Common myeloid progenitor, CD34-positive (primary cell): Measurements from ENCODE around the gene SCAI.
"Not testable (repeated sequence)": the region's sequence is repeated elsewhere in the genome, so short reads cannot be mapped to it uniquely, and the experiment has no call there.

Experiments used
- CTCF ChIA-PET: fragments of 350-600 bp; sonication (Branson Sonifier 250); formaldehyde crosslinking; loops from one replicate; lab custom pipeline; 2021; ENCODE audit warnings: antibody characterized with exemption; lab: Charles Lee
- POLR2A ChIA-PET: fragments of 350-600 bp; sonication (Branson Sonifier 250); formaldehyde crosslinking; loops from one replicate; lab custom pipeline; 2021; ENCODE audit warnings: antibody characterized with exemption; lab: Charles Lee
- DNase-seq, 3 donors: peaks; one replicate each; pipeline versions ENCODE4 v3.0.0 to v3.0.0-alpha.2; 2013
- H3K27ac ChIP-seq, 2 experiments: 1 replicate in 1 of 2; 2 replicates in 1 of 2; pipeline ENCODE4 v1.7.0; 2013; ENCODE audit warnings: inconsistent platforms in 2 of 2, low read length in 2 of 2, mild to moderate bottlenecking in 2 of 2, low read depth in 1 of 2, moderate library complexity in 1 of 2; ENCODE audit not compliant: severe bottlenecking in 2 of 2, insufficient read depth in 1 of 2, poor library complexity in 1 of 2
- H3K27me3 ChIP-seq, 5 experiments: replicated peaks in 2 of 5; 1 replicate in 3 of 5; 2 replicates in 2 of 5; pipeline versions ENCODE4 v1.6.1 to v1.7.0; 2013; ENCODE audit warnings: low read length in 4 of 5, mild to moderate bottlenecking in 2 of 5, moderate library complexity in 2 of 5, inconsistent platforms in 1 of 5; ENCODE audit not compliant: insufficient read depth in 5 of 5, control insufficient read depth in 4 of 5
- H3K36me3 ChIP-seq, 4 experiments: 1 replicate in 2 of 4; 2 replicates in 2 of 4; pipeline versions ENCODE4 v1.6.1 to v1.7.0; 2013; ENCODE audit warnings: low read length in 3 of 4, control low read depth in 1 of 4, mild to moderate bottlenecking in 1 of 4; ENCODE audit not compliant: control insufficient read depth in 4 of 4, insufficient read depth in 4 of 4
- H3K4me1 ChIP-seq, 4 experiments: 1 replicate in 3 of 4; 2 replicates in 1 of 4; pipeline versions ENCODE4 v1.6.1 to v1.7.1; 2013; ENCODE audit warnings: low read length in 3 of 4, mild to moderate bottlenecking in 3 of 4, control low read depth in 1 of 4, inconsistent platforms in 1 of 4, moderate library complexity in 1 of 4; ENCODE audit not compliant: control insufficient read depth in 4 of 4, insufficient read depth in 4 of 4; ENCODE audit errors: control extremely low read depth in 1 of 4
- H3K4me3 ChIP-seq, 7 experiments: 1 replicate in 4 of 7; 2 replicates in 3 of 7; pipeline versions ENCODE4 v1.5.1 to v1.7.0; 2013; ENCODE audit warnings: mild to moderate bottlenecking in 7 of 7, low read length in 6 of 7, moderate library complexity in 6 of 7, inconsistent platforms in 2 of 7, low read depth in 2 of 7, control low read depth in 1 of 7; ENCODE audit not compliant: insufficient read depth in 4 of 7, control insufficient read depth in 1 of 7; ENCODE audit errors: extremely low read depth in 1 of 7
- H3K9me3 ChIP-seq, 5 experiments: 1 replicate in 4 of 5; 2 replicates in 1 of 5; pipeline versions ENCODE4 v1.6.1 to v1.7.1; 2013; ENCODE audit warnings: low read length in 4 of 5, mild to moderate bottlenecking in 2 of 5, inconsistent platforms in 1 of 5, low read depth in 1 of 5, moderate library complexity in 1 of 5; ENCODE audit not compliant: control insufficient read depth in 4 of 5, insufficient read depth in 2 of 5; ENCODE audit errors: control extremely low read depth in 1 of 5
- WGBS: methylation state at CpG from one replicate; pipeline ENCODE4 v1.1.5; 2013; ENCODE audit not compliant: insufficient coverage; 5-methylcytosine and 5-hydroxymethylcytosine counted together

Gene SCAI

DNA sequence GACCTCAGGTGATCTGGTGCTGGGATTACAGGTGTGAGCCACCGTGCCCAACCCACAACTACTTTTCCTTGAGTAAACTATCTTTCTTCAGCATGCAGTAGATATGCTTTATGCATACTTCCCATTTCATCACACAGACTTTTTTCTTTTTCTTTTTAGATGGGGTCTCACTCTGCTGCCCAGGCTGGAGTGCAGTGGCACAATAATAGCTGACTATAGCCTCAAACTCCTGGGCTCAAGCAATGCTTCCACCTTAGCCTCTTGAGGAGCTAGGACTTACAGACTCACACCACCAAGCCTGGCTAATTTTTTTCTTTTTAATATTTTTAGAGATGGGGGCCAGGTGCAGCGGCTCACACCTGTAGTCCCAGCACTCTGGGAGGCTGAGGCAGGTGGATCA lies 23.4 kb upstream of the SCAI start:
- POLR2A ChIA-PET, result interaction anchor here (0.7 kb wide), 1 partner anchor 217 kb away, joined by 9 read pairs; no protein-coding TSS in a partner anchor
- Histone ChIP-seq H3K36me3 (peaks cover 2 to 21% (median 12%) of the 10 kb centered on the region in 4 experiments), H3K9me3 (no peaks in the 10 kb centered on the region), H3K27me3 (no peaks in the 10 kb centered on the region), H3K4me3 (no peak overlapping the region), H3K4me1 (peaks cover 0 to 2% (median 0%) of the 10 kb centered on the region in 4 experiments), H3K27ac (no peak overlapping the region)
- WGBS, result 100% methylated on average over 1 of the region's 2 CpGs
- DNase-seq, result no peak
- CTCF ChIA-PET, result interaction anchor here (1.6 kb wide), 1 partner anchor 16 kb away, joined by 4 read pairs; no protein-coding TSS in a partner anchor

DNA sequence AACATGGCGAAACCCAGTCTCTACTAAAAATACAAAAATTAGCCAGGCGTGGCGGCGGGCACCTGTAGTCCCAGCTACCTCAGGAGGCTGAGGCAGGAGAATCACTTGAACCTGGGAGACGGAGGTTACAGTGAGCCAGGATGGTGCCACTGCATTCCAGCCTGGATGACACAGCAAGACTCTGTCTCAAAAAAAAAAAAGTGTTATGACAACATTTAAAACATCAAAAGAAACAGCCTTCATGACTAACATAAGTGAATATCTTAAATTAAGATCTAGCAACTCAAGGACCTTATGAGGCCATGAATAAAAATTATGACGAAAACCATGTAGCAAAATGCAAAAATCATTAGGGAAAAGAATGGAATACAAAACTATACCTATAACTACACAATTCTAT lies 19.6 kb upstream of the SCAI start:
- H3K4me3 ChIP-seq, H3K27me3 ChIP-seq, H3K9me3 ChIP-seq, CTCF ChIA-PET, DNase-seq, H3K27ac ChIP-seq, H3K4me1 ChIP-seq, POLR2A ChIA-PET: not testable (repeated sequence)
- WGBS, result 100% methylated on average over 3 of the region's 6 CpGs
- peaks cover 2 to 11% (median 7%) of the 10 kb centered on the region in 4 experiments for H3K36me3 ChIP-seq

DNA sequence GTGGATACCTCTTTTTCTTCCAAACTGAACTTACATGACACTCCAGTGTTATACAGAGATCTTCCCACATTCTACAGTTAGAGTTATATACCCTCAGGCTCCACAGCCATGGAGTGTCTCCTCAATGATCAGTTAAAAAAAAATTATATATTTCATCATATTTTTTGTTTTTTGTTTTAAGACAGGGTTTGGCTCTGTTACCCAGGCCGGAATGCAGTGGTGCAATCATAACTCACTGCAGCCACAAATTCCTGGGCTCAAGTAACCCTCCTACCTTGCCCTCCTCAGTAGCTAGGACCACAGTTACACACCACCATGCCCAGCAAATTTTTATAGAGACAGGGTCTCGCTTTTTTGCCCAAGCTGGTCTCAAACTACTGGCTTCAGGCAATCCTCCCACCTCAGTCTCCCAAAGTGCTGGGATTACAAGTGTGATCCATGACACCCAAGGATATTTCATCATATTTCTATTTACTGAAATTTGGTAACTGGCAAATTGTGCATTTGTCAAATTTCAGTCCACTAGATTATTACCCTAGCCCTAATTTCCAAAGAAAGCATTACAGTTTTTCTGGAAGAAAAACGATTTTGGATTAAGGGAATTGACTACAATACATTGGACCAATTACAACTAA lies 18.1 kb upstream of the SCAI start:
- Histone ChIP-seq H3K27ac (no peak overlapping the region), H3K4me3 (no peak overlapping the region), H3K9me3 (no peaks in the 10 kb centered on the region), H3K4me1 (no peaks in the 10 kb centered on the region), H3K36me3 (peaks cover 3 to 17% (median 6%) of the 10 kb centered on the region in 4 experiments), H3K27me3 (no peaks in the 10 kb centered on the region)
- no peak for DNase-seq
- WGBS, result 94% methylated on average over 2 of the region's 3 CpGs
- POLR2A ChIA-PET, result no interaction called here
- CTCF ChIA-PET, result no interaction called here

DNA sequence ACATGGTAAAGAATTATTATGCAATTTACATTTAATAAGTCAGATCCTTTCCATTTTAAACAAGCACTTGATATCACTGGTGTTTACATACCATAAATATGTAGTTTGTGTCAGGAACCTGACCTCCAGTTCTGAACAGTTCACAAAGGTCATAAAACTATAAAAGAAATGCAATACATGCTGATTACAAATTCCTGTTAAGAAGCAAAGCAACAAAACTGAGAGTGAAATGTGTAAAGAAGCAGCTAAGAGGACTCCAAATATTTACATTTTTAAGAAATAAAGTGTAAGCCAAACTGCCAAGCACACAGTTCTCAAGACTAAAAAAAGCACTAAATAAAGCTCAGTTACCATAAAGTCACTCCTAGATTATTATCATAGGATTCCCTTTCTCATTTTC lies 17.4 kb upstream of the SCAI start:
- CTCF ChIA-PET, result no interaction called here
- H3K27ac ChIP-seq, result no peak overlapping the region

DNA sequence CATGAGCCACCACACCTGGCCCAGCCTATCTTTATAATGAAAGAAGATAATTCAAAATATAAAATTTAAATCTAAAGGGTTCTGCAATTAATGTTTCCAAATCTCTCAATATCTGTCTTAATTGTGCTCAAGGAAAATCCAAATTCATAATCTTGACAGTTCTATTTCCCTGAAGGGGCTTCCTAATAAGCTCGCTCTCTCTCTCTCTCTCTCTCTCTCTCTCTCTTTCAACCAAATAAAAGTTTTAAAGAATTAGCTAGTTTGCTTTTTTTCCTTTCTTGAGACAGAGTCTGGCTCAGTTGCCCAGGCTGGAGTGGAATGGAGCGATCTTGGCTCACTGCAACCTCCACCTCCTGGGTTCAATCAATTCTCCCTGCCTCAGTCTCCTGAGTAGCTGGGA lies 13.2 kb upstream of the SCAI start:
- Histone ChIP-seq H3K36me3 (peaks cover 15 to 46% (median 25%) of the 10 kb centered on the region in 4 experiments), H3K4me3 (no peak overlapping the region), H3K27me3 (no peaks in the 10 kb centered on the region), H3K9me3 (no peaks in the 10 kb centered on the region), H3K27ac (no peak overlapping the region), H3K4me1 (no peaks in the 10 kb centered on the region)
- DNase-seq, result no peak
- WGBS, result 100% methylated on average over 2 of the region's 2 CpGs
- POLR2A ChIA-PET, result no interaction called here
- CTCF ChIA-PET, result interaction anchor here (1.3 kb wide), 1 partner anchor 13 kb away, joined by 5 read pairs; the partner anchor contains the start of gene SCAI

More for the DNA sequence above, 17.4 kb upstream of the SCAI start:
- Histone ChIP-seq H3K27me3 (no peaks in the 10 kb centered on the region), H3K4me3 (no peak overlapping the region), H3K9me3 (no peaks in the 10 kb centered on the region), H3K36me3 (peaks cover 2 to 17% (median 5%) of the 10 kb centered on the region in 4 experiments), H3K4me1 (no peaks in the 10 kb centered on the region)
- POLR2A ChIA-PET, result no interaction called here
- DNase-seq, result no peak

DNA sequence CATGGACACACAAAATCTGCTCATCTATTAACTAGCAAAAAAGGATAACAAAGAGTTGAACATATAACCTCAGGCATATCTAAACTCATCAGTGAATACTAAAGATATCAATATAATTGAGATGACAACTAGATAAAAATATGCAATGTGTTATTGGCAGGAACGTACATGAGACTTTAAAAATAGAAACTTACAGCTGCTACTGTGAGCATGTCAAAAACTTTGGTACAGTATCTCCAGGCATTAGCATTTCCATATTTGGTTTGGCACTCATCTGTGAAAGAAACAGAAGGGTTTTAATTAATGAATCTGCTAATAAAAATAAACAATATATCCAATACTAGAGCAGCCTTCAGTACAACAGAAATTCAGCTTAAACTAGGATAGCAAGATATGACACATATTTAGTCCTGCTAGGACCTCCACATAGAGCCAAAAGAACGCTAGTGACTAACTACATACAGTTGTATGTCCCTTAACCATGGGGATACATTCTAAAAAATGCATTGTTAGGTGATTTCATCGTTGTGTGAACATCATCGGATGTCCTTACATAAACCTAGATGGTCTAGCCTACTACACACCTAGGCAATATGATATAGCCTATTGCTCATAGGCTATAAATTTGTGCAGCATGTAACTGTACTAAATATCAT lies 10.5 kb upstream of the SCAI start:
- no CpG with 5 or more reads among the region's 4 CpGs for WGBS
- CTCF ChIA-PET, result interaction anchor here (1.3 to 1.8 kb wide), 3 partner anchors 10 to 12 kb away, joined by 3 to 5 read pairs (median 4); partner anchors contain the start of gene SCAI
- peaks cover 22 to 65% (median 39%) of the 10 kb centered on the region in 4 experiments for H3K36me3 ChIP-seq

DNA sequence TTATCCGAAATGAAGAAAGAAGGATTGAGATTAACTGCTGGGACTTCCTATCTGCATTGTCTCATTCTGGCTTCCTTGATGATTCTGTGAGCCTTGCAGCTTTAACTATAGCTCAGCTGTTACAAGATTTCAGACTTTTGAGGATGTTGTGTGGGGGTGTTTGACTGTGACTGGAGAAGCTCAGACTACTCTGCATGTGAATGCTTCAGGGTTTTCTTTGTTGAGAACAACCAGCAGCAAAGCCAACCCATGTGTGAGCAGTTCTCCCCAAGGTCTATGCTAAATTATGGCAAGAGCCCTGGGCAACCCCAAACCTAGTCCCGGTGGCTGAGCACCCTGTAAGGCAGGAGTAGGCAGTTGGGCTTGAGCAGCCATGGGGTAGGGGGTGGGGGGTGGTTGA lies 8.4 kb upstream of the SCAI start:
- CTCF ChIA-PET, result interaction anchor here (1.1 kb wide), 1 partner anchor 9 kb away, joined by 4 read pairs; the partner anchor contains the start of gene SCAI
- POLR2A ChIA-PET, result no interaction called here
- Histone ChIP-seq H3K4me3 (no peak overlapping the region), H3K27me3 (no peaks in the 10 kb centered on the region), H3K4me1 (no peaks in the 10 kb centered on the region), H3K9me3 (no peaks in the 10 kb centered on the region), H3K36me3 (peaks cover 22 to 56% (median 38%) of the 10 kb centered on the region in 4 experiments), H3K27ac (no peak overlapping the region)
- WGBS, result 100% methylated on average over 1 of the region's 2 CpGs
- DNase-seq, result no peak

More for the DNA sequence above, 10.5 kb upstream of the SCAI start:
- no peak overlapping the region for H3K27ac ChIP-seq
- DNase-seq, result no peak
- no peaks in the 10 kb centered on the region for H3K27me3 ChIP-seq
- POLR2A ChIA-PET, result no interaction called here
- no peaks in the 10 kb centered on the region for H3K4me1 ChIP-seq
- no peak overlapping the region for H3K4me3 ChIP-seq
- no peaks in the 10 kb centered on the region for H3K9me3 ChIP-seq
